Gastrocnemius medialis (tissue), 4 donors: Measurements from ENCODE around the gene SRD5A3.

Source experiments
- CTCF ChIP-seq, 5 experiments: fragments of 450-650 bp in 3 of 5; fragments of 200-600 bp in 2 of 5; sonication (generic) in 2 of 5; IDR thresholded peaks in 4 of 5; conservative IDR thresholded peaks in 1 of 5; 1 replicate in 4 of 5; 2 replicates in 1 of 5; pipeline ENCODE4 v1.5.1; 2016 to 2019; ENCODE audit warnings: antibody characterized with exemption in 5 of 5, mild to moderate bottlenecking in 3 of 5, moderate library complexity in 3 of 5
- POLR2A ChIP-seq, 2 donors: fragments of 450-650 bp; IDR thresholded peaks; one replicate each; pipeline ENCODE4 v1.6.1; 2017; ENCODE audit warnings: antibody characterized with exemption in 2 of 2, mild to moderate bottlenecking in 2 of 2, moderate library complexity in 2 of 2

GRCh38 chr4:55364691-55365344 lies 18.8 kb downstream of the SRD5A3 start:
- no peak for TF ChIP-seq CTCF (IDR thresholded peaks at IDR 0.05 in 4 of 5, conservative IDR thresholded peaks at IDR 0.05 in 1 of 5)
- TF ChIP-seq POLR2A (IDR thresholded peaks at IDR 0.05): no peak
